ENCODE results near the gene STT3A. TPM values are rescaled to one million over a fixed set of nuclear protein-coding genes. Genes with fewer than 3 reads are reported as not detected.

The STT3A gene
- polyA plus RNA-seq, 1 donor from 2014 or later = 54.3 TPM

DNA sequence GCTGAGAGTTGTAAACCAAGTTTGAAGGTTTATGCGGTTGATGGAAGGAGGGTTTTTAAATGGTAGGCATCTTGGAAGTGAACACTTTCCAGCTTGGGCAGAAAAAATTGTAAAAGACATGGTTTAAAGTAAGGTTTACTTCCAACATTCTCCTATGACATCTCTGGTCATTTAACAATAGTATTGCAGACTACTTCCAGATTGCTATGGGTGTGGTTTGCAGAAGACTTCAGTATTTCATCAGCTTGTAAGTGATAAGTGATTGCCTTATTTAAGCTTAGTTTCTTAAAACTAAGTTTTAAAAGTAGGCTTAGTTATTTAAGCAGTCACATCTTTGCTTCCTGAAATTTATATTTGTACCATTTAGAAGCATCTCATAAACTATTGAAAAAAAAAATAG, 7.2 kb upstream of the STT3A start:
- Histone ChIP-seq H3K27me3 (ENCODE audit: insufficient read depth, low read depth, low read length) (no peaks in the 10 kb centered on the region), H4K20me1 (ENCODE audit: insufficient read depth) (no peaks in the 10 kb centered on the region), H2AFZ (ENCODE audit: low read depth, low read length) (no peak overlapping the region), H3K4me3 (ENCODE audit: low read length) (no peak overlapping the region), H3F3A (ENCODE audit: insufficient read depth, low read length, poor library complexity, severe bottlenecking) (no peaks in the 10 kb centered on the region), H3K9me3 (ENCODE audit: low read length) (no peaks in the 10 kb centered on the region), H3K9me2 (ENCODE audit: insufficient read depth, low read length) (no peaks in the 10 kb centered on the region), H3K27ac (ENCODE audit: low read length) (no peak overlapping the region), H3K79me2 (replicated peaks; ENCODE audit: insufficient read depth, low read length) (no peaks in the 10 kb centered on the region), H3K36me3 (ENCODE audit: insufficient read depth, low read length) (no peaks in the 10 kb centered on the region), H3K4me2 (ENCODE audit: low read length) (no peak overlapping the region), H3K9ac (ENCODE audit: low read length) (no peak overlapping the region)
- TF ChIP-seq RAD21 (conservative IDR thresholded peaks at IDR 0.05) (no peak), EP300 (conservative IDR thresholded peaks at IDR 0.05; ENCODE audit: poor library complexity, severe bottlenecking) (no peak), POLR2AphosphoS5 (IDR thresholded peaks at IDR 0.05) (no peak)
- TF ChIP-seq, protein P1, sequence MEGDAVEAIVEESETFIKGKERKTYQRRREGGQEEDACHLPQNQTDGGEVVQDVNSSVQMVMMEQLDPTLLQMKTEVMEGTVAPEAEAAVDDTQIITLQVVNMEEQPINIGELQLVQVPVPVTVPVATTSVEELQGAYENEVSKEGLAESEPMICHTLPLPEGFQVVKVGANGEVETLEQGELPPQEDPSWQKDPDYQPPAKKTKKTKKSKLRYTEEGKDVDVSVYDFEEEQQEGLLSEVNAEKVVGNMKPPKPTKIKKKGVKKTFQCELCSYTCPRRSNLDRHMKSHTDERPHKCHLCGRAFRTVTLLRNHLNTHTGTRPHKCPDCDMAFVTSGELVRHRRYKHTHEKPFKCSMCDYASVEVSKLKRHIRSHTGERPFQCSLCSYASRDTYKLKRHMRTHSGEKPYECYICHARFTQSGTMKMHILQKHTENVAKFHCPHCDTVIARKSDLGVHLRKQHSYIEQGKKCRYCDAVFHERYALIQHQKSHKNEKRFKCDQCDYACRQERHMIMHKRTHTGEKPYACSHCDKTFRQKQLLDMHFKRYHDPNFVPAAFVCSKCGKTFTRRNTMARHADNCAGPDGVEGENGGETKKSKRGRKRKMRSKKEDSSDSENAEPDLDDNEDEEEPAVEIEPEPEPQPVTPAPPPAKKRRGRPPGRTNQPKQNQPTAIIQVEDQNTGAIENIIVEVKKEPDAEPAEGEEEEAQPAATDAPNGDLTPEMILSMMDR (IDR thresholded peaks at IDR 0.05; ENCODE audit: poor library complexity, severe bottlenecking) = no peak
- TF ChIP-seq, protein P2, sequence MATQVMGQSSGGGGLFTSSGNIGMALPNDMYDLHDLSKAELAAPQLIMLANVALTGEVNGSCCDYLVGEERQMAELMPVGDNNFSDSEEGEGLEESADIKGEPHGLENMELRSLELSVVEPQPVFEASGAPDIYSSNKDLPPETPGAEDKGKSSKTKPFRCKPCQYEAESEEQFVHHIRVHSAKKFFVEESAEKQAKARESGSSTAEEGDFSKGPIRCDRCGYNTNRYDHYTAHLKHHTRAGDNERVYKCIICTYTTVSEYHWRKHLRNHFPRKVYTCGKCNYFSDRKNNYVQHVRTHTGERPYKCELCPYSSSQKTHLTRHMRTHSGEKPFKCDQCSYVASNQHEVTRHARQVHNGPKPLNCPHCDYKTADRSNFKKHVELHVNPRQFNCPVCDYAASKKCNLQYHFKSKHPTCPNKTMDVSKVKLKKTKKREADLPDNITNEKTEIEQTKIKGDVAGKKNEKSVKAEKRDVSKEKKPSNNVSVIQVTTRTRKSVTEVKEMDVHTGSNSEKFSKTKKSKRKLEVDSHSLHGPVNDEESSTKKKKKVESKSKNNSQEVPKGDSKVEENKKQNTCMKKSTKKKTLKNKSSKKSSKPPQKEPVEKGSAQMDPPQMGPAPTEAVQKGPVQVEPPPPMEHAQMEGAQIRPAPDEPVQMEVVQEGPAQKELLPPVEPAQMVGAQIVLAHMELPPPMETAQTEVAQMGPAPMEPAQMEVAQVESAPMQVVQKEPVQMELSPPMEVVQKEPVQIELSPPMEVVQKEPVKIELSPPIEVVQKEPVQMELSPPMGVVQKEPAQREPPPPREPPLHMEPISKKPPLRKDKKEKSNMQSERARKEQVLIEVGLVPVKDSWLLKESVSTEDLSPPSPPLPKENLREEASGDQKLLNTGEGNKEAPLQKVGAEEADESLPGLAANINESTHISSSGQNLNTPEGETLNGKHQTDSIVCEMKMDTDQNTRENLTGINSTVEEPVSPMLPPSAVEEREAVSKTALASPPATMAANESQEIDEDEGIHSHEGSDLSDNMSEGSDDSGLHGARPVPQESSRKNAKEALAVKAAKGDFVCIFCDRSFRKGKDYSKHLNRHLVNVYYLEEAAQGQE (IDR thresholded peaks at IDR 0.05; ENCODE audit: borderline replicate concordance) = no peak

DNA sequence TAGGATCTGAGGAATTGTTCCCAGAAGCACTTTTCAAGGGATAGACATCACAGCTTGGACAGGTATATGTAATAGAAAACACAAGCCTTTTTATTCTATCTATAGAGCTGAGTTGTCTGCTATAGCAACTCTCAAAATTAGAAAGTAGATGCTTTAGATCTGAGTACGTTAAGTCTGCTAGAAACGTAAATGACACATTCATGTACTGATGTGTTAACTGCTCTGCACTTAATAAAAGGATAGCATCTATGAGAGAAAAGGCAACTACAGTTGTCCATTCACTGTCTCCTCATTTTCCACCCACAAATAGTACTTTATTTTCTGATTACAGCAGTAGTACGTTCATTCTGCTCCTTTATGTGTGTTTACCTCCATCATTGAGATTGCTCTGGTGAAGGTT, 6.0 kb upstream of the STT3A start:
- H3F3A ChIP-seq (ENCODE audit: insufficient read depth, low read length, poor library complexity, severe bottlenecking) = no peaks in the 10 kb centered on the region

More for the DNA sequence above, 6.0 kb upstream of the STT3A start:
- Histone ChIP-seq H3K9ac (ENCODE audit: low read length) (no peak overlapping the region), H3K36me3 (ENCODE audit: insufficient read depth, low read length) (no peaks in the 10 kb centered on the region), H3K9me3 (ENCODE audit: low read length) (no peaks in the 10 kb centered on the region), H3K27ac (ENCODE audit: low read length) (no peak overlapping the region), H4K20me1 (ENCODE audit: insufficient read depth) (no peaks in the 10 kb centered on the region), H3K79me2 (replicated peaks; ENCODE audit: insufficient read depth, low read length) (no peaks in the 10 kb centered on the region), H3K9me2 (ENCODE audit: insufficient read depth, low read length) (no peaks in the 10 kb centered on the region), H2AFZ (ENCODE audit: low read depth, low read length) (no peak overlapping the region), H3K4me3 (ENCODE audit: low read length) (no peak overlapping the region), H3K4me2 (ENCODE audit: low read length) (no peak overlapping the region), H3K27me3 (ENCODE audit: insufficient read depth, low read depth, low read length) (no peaks in the 10 kb centered on the region)
- TF ChIP-seq EP300 (conservative IDR thresholded peaks at IDR 0.05; ENCODE audit: poor library complexity, severe bottlenecking) (no peak), RAD21 (conservative IDR thresholded peaks at IDR 0.05) (no peak), SMC3 (conservative IDR thresholded peaks at IDR 0.05; ENCODE audit: poor library complexity) (no peak), EZH2 (IDR thresholded peaks at IDR 0.05; ENCODE audit: borderline replicate concordance, insufficient read depth, low read length, poor library complexity, severe bottlenecking) (no peak), TAF1 (IDR thresholded peaks at IDR 0.05; ENCODE audit: low read depth) (no peak), POLR2AphosphoS5 (IDR thresholded peaks at IDR 0.05) (no peak), MXI1 (conservative IDR thresholded peaks at IDR 0.05; ENCODE audit: poor library complexity, severe bottlenecking) (no peak)
- TF ChIP-seq, protein P1 (IDR thresholded peaks at IDR 0.05; ENCODE audit: poor library complexity, severe bottlenecking) = no peak
- TF ChIP-seq, protein P2 (IDR thresholded peaks at IDR 0.05; ENCODE audit: borderline replicate concordance) = no peak
